GM23248 (cell line): Measurements from ENCODE around the gene FRK. TPM values are rescaled to one million over a fixed set of nuclear protein-coding genes. Genes with fewer than 3 reads are reported as not detected.

Source experiments
- DNase-seq: peaks from one replicate; pipeline ENCODE4 v3.0.0-alpha.2; 2015
- H2AFZ ChIP-seq: fragments of 200-600 bp; sonication (generic); 2 replicates; pipeline ENCODE4 v1.6.1; 2016; ENCODE audit warnings: antibody characterized with exemption
- H3F3A ChIP-seq: fragments of 200-600 bp; sonication (generic); 2 replicates; pipeline ENCODE4 v1.6.1; 2016; ENCODE audit warnings: mild to moderate bottlenecking, antibody characterized with exemption, mixed run types; ENCODE audit not compliant: insufficient read depth
- H3K27ac ChIP-seq: fragments of 200-600 bp; sonication (generic); 2 replicates; pipeline ENCODE4 v1.5.1; 2016; ENCODE audit warnings: mild to moderate bottlenecking
- H3K27me3 ChIP-seq: fragments of 200-600 bp; sonication (generic); replicated peaks from 2 replicates; pipeline ENCODE4 v1.6.1; 2016; ENCODE audit warnings: mild to moderate bottlenecking; ENCODE audit not compliant: insufficient read depth
- H3K36me3 ChIP-seq: fragments of 200-600 bp; sonication (generic); 2 replicates; pipeline ENCODE4 v1.6.1; 2016; ENCODE audit warnings: low read depth, mild to moderate bottlenecking
- H3K4me1 ChIP-seq: fragments of 200-600 bp; sonication (generic); 2 replicates; pipeline ENCODE4 v1.6.1; 2016; ENCODE audit warnings: mild to moderate bottlenecking; ENCODE audit not compliant: insufficient read depth
- H3K4me2 ChIP-seq: fragments of 200-600 bp; sonication (generic); one replicate; pipeline ENCODE4 v1.6.1; 2016; ENCODE audit warnings: mild to moderate bottlenecking; ENCODE audit not compliant: unreplicated experiment
- H3K4me3 ChIP-seq: fragments of 200-600 bp; sonication (generic); 2 replicates; pipeline ENCODE4 v1.5.1; 2016; ENCODE audit warnings: mild to moderate bottlenecking
- H3K79me2 ChIP-seq: fragments of 200-600 bp; sonication (generic); 2 replicates; pipeline ENCODE4 v1.6.1; 2016; ENCODE audit warnings: mild to moderate bottlenecking; ENCODE audit not compliant: insufficient read depth
- H3K9ac ChIP-seq: fragments of 200-600 bp; sonication (generic); 2 replicates; pipeline ENCODE4 v1.6.1; 2016; ENCODE audit warnings: mild to moderate bottlenecking
- H3K9me2 ChIP-seq: fragments of 200-600 bp; sonication (generic); 2 replicates; pipeline ENCODE4 v1.6.1; 2016; ENCODE audit warnings: mixed run types, mild to moderate bottlenecking, moderate library complexity; ENCODE audit not compliant: insufficient read depth
- H3K9me3 ChIP-seq: fragments of 200-600 bp; sonication (generic); one replicate; pipeline ENCODE4 v1.6.1; 2017; ENCODE audit warnings: low read depth
- H4K20me1 ChIP-seq: fragments of 200-600 bp; sonication (generic); 2 replicates; pipeline ENCODE4 v1.6.0; 2016; ENCODE audit not compliant: insufficient read depth
- EZH2 ChIP-seq: fragments of 200-600 bp; sonication (generic); IDR thresholded peaks from 2 replicates; pipeline ENCODE4 v1.6.1; 2018; ENCODE audit warnings: antibody characterized with exemption, mild to moderate bottlenecking; ENCODE audit not compliant: insufficient read depth, poor library complexity, severe bottlenecking
- EZH2phosphoT487 ChIP-seq: fragments of 200-600 bp; sonication (generic); IDR thresholded peaks from 2 replicates; pipeline ENCODE4 v1.6.1; 2018; ENCODE audit warnings: antibody characterized with exemption, moderate library complexity, mild to moderate bottlenecking, low read depth; ENCODE audit not compliant: insufficient read depth
- WGBS, 2 experiments: methylation state at CpG; one replicate each; pipeline ENCODE4 v1.1.6; 2015 to 2017; ENCODE audit warnings: low lambda C conversion rate in 2 of 2, low coverage in 1 of 2; ENCODE audit errors: missing lambda C conversion rate in 2 of 2; 5-methylcytosine and 5-hydroxymethylcytosine counted together
- in situ Hi-C: fragments of 300-500 bp; cut with MboI; formaldehyde crosslinking; loops from 2 replicates; pipeline ENCODE4 v1.15.0; 2020
- polyA plus RNA-seq: library from polyadenylated mRNA; unstranded; fragments of >200 nt; fragmentation: Nextera tagmentation; extraction: Ambion mirVana; gene quantifications from 2 replicates; pipeline ENCODE4 v1.2.1, GENCODE V29; 2016
- total RNA-seq: library from RNA; depleted of rRNA; stranded (reverse); fragments of >200 nt; shearing (Covaris generic); gene quantifications from 2 replicates; pipeline ENCODE4 v1.2.3, GENCODE V29; 2014

Gene FRK
- total and polyA plus RNA-seq, 2 experiments from 2014 or later, result 0.06 to 0.32 TPM

- Histone ChIP-seq H3K4me1 (no peaks in the 10 kb centered on the region), H3K9me2 (no peaks in the 10 kb centered on the region), H3F3A (no peaks in the 10 kb centered on the region), H3K9me3 (no peaks in the 10 kb centered on the region), H3K4me3 (no peak overlapping the region), H2AFZ (no peak overlapping the region), H4K20me1 (no peaks in the 10 kb centered on the region), H3K4me2 (no peak overlapping the region), H3K36me3 (no peaks in the 10 kb centered on the region), H3K79me2 (no peaks in the 10 kb centered on the region), H3K27me3 (no peaks in the 10 kb centered on the region), H3K27ac (no peak overlapping the region), H3K9ac (no peak overlapping the region)
- TF ChIP-seq EZH2phosphoT487 (no peak), EZH2 (no peak)
- WGBS, 2 experiments, result 39 to 41% methylated on average over 5 of the region's 5 CpGs
- in situ Hi-C loops, result no loop called here
- no peak for DNase-seq
These were observed 155.2 kb downstream of the FRK start for GRCh38 chr6:115905471-115905870.

GRCh38 chr6:115902436-115902835 is 158.3 kb downstream of the FRK start:
- Histone ChIP-seq H3K9ac (no peak overlapping the region), H3K4me2 (no peak overlapping the region), H3K36me3 (no peaks in the 10 kb centered on the region), H4K20me1 (no peaks in the 10 kb centered on the region), H3K9me3 (no peaks in the 10 kb centered on the region), H3K4me1 (peaks cover 11% of the 10 kb centered on the region), H3K27me3 (no peaks in the 10 kb centered on the region), H3K27ac (no peak overlapping the region), H3K9me2 (no peaks in the 10 kb centered on the region), H3K4me3 (no peak overlapping the region), H2AFZ (no peak overlapping the region), H3F3A (no peaks in the 10 kb centered on the region), H3K79me2 (no peaks in the 10 kb centered on the region)
- WGBS, 2 experiments, result 61 to 68% methylated on average over 2 of the region's 2 CpGs
- in situ Hi-C loops, result no loop called here
- no peak for DNase-seq
- TF ChIP-seq EZH2, result no peak
- TF ChIP-seq EZH2phosphoT487, result no peak

GRCh38 chr6:115901896-115902295 is 158.8 kb downstream of the FRK start:
- Histone ChIP-seq H2AFZ (no peak overlapping the region), H3K4me1 (peaks cover 11% of the 10 kb centered on the region), H3F3A (no peaks in the 10 kb centered on the region), H3K27me3 (no peaks in the 10 kb centered on the region), H3K9me2 (no peaks in the 10 kb centered on the region), H3K9ac (no peak overlapping the region), H3K4me2 (no peak overlapping the region), H3K4me3 (no peak overlapping the region), H3K9me3 (no peaks in the 10 kb centered on the region), H4K20me1 (no peaks in the 10 kb centered on the region), H3K27ac (no peak overlapping the region), H3K79me2 (no peaks in the 10 kb centered on the region), H3K36me3 (no peaks in the 10 kb centered on the region)
- no peak for DNase-seq
- 63 to 64% methylated on average over 3 of the region's 3 CpGs for WGBS, 2 experiments
- no peak for TF ChIP-seq EZH2
- no peak for TF ChIP-seq EZH2phosphoT487
- in situ Hi-C loops, result no loop called here

- no peak overlapping the region for H2AFZ ChIP-seq
- no peak for DNase-seq
- H3K9me2 ChIP-seq, result no peaks in the 10 kb centered on the region
- no peak overlapping the region for H3K27ac ChIP-seq
- H3K4me3 ChIP-seq, result no peak overlapping the region
- H3K4me2 ChIP-seq, result no peak overlapping the region
- TF ChIP-seq EZH2phosphoT487, result no peak
- TF ChIP-seq EZH2, result no peak
- no peaks in the 10 kb centered on the region for H3K36me3 ChIP-seq
- WGBS, 2 experiments, result 42 to 46% methylated on average over 4 of the region's 4 CpGs
- no peak overlapping the region for H3K9ac ChIP-seq
- no peaks in the 10 kb centered on the region for H3K79me2 ChIP-seq
- H4K20me1 ChIP-seq, result no peaks in the 10 kb centered on the region
- H3K27me3 ChIP-seq, result no peaks in the 10 kb centered on the region
- H3K9me3 ChIP-seq, result no peaks in the 10 kb centered on the region
- no peaks in the 10 kb centered on the region for H3F3A ChIP-seq
- in situ Hi-C loops, result loop anchor here (10.0 kb wide), 1 partner anchor 1155 kb away; no protein-coding TSS in a partner anchor
- H3K4me1 ChIP-seq, result peaks cover 11% of the 10 kb centered on the region
These were observed 160.9 kb downstream of the FRK start for GRCh38 chr6:115899730-115900282.
